ENCODE measurements around the gene LYRM9. TPM values are rescaled to one million over a fixed set of nuclear protein-coding genes. Genes with fewer than 3 reads are reported as not detected.

Gene LYRM9
- total and polyA plus RNA-seq, 2 of the 8 experiments (the other 6 are each of a cell fraction or from before 2014, with no cell fraction given) = 4.3 to 5.2 TPM

- TF ChIP-seq CHD7 (IDR thresholded peaks at IDR 0.05; ENCODE audit: insufficient replicate concordance, low read length) (no peak), CBX5 (IDR thresholded peaks at IDR 0.05; ENCODE audit: low read depth, low read length) (no peak), SP1 (IDR thresholded peaks at IDR 0.05; ENCODE audit: low read depth, low read length) (no peak), YY1 (IDR thresholded peaks at IDR 0.05; ENCODE audit: low read depth, low read length) (no peak), GABPA (IDR thresholded peaks at IDR 0.05; ENCODE audit: borderline replicate concordance, insufficient read depth, low read length) (no peak), SIRT6 (IDR thresholded peaks at IDR 0.05; ENCODE audit: low read length) (no peak), BRCA1 (IDR thresholded peaks at IDR 0.05; ENCODE audit: low read depth, low read length) (no peak), BACH1 (IDR thresholded peaks at IDR 0.05; ENCODE audit: low read length) (no peak), RXRA (IDR thresholded peaks at IDR 0.05; ENCODE audit: insufficient read depth, low read depth, low read length) (no peak), SUZ12 (IDR thresholded peaks at IDR 0.05; ENCODE audit: low read length) (no peak), POU5F1 (IDR thresholded peaks at IDR 0.05; ENCODE audit: low read depth, low read length) (no peak), CHD2 (IDR thresholded peaks at IDR 0.05; ENCODE audit: low read length) (no peak), ASH2L (IDR thresholded peaks at IDR 0.05; ENCODE audit: low read length) (no peak), RFX5 (IDR thresholded peaks at IDR 0.05; ENCODE audit: borderline replicate concordance, low read depth, low read length) (no peak)
Measured at GRCh38 chr17:27872776-27873175, 20.4 kb downstream of the LYRM9 start (continued).

Data from H1 (cell line).